Panc1 (cell line): Measurements from ENCODE around the gene PDE8B. TPM values are rescaled to one million over a fixed set of nuclear protein-coding genes. Genes with fewer than 3 reads are reported as not detected.

Experiments
- ATAC-seq: fragments of 200-7000 bp; cut with Tn5 transposase; 2 replicates; pipeline ENCODE4 v1.9.1; 2020; ENCODE audit warnings: mild to moderate bottlenecking, moderate library complexity
- BruUV-seq: library from RNA; stranded (reverse); fragments of 400-500 nt; replicated peaks from 2 replicates; lab custom pipeline; 2021; lab: Mats Ljungman, UMichigan
- CTCF ChIA-PET: fragments of 300-600 bp; sonication (Branson Sonifier 250); formaldehyde crosslinking; loops from one replicate; lab custom pipeline; 2022; ENCODE audit warnings: antibody characterized with exemption; lab: Charles Lee
- POLR2A ChIA-PET: fragments of 300-600 bp; sonication (Branson Sonifier 250); formaldehyde crosslinking; loops from one replicate; lab custom pipeline; 2022; ENCODE audit warnings: antibody characterized with exemption; lab: Charles Lee
- DNase-seq: peaks from one replicate; pipeline ENCODE4 v3.0.0-alpha.2; 2010; ENCODE audit warnings: low read depth, low spot score
- H3K27ac ChIP-seq: 2 replicates; pipeline ENCODE4 v1.5.1; 2011; ENCODE audit warnings: mild to moderate bottlenecking, low read length, inconsistent platforms
- H3K27me3 ChIP-seq: fragments of 200-500 bp; sonication (Bioruptor generic); 2 replicates; pipeline ENCODE4 v1.6.0; 2014; ENCODE audit warnings: low read length, inconsistent platforms; ENCODE audit not compliant: control insufficient read depth, insufficient read depth
- H3K36me3 ChIP-seq: fragments of 200-500 bp; sonication (Bioruptor generic); 2 replicates; pipeline ENCODE4 v1.5.1; 2014; ENCODE audit warnings: inconsistent platforms, mild to moderate bottlenecking, low read length, moderate library complexity; ENCODE audit not compliant: control insufficient read depth, insufficient read depth
- H3K4me1 ChIP-seq: 2 replicates; pipeline ENCODE4 v1.5.1; 2011; ENCODE audit warnings: inconsistent platforms, mild to moderate bottlenecking, low read length, moderate library complexity; ENCODE audit not compliant: control insufficient read depth, insufficient read depth
- H3K4me3 ChIP-seq, 2 experiments: 2 replicates each; pipeline ENCODE4 v1.5.1; 2011 to 2012; ENCODE audit warnings: low read depth in 2 of 2, low read length in 2 of 2, mild to moderate bottlenecking in 2 of 2, inconsistent platforms in 1 of 2, moderate library complexity in 1 of 2
- H3K9me3 ChIP-seq: fragments of 200-500 bp; sonication (Bioruptor generic); 2 replicates; pipeline ENCODE4 v1.5.1; 2014; ENCODE audit warnings: low read depth, mild to moderate bottlenecking, inconsistent platforms, low read length, moderate library complexity; ENCODE audit not compliant: control insufficient read depth, insufficient read depth
- CTCF ChIP-seq: fragments of 450-650 bp; IDR thresholded peaks from 2 replicates; pipeline ENCODE4 v1.5.1; 2017; ENCODE audit warnings: mild to moderate bottlenecking
- POLR2AphosphoS5 ChIP-seq: IDR thresholded peaks from 2 replicates; pipeline ENCODE4 v1.6.1; 2012; ENCODE audit warnings: mild to moderate bottlenecking, low read depth, low read length, moderate library complexity
- REST ChIP-seq, 2 experiments: IDR thresholded peaks; 2 replicates each; pipeline ENCODE4 v1.6.1; 2011 to 2012; ENCODE audit warnings: low read depth in 2 of 2, control low read depth in 1 of 2, low read length in 1 of 2, mild to moderate bottlenecking in 1 of 2, moderate library complexity in 1 of 2; ENCODE audit not compliant: insufficient read depth in 1 of 2
- SIN3A ChIP-seq: IDR thresholded peaks from 2 replicates; pipeline ENCODE4 v1.6.1; 2012; ENCODE audit warnings: low read depth, mild to moderate bottlenecking, low read length, moderate library complexity, borderline replicate concordance; ENCODE audit not compliant: insufficient read depth
- TCF7L2 ChIP-seq: IDR thresholded peaks from 2 replicates; pipeline ENCODE4 v1.6.1; 2011; ENCODE audit warnings: mild to moderate bottlenecking, low read depth, low read length, inconsistent platforms
- in situ Hi-C: cut with HindIII; loops from 2 replicates; pipeline ENCODE4 v1.10.0; 2016; ENCODE audit warnings: low sequenced_read_pairs, low pct_unique_long_range_greater_than_20kb
- intact Hi-C: fragments of 100-400 bp; cut with micrococcal nuclease; formaldehyde crosslinking; loops from one replicate; pipeline ENCODE4 v1.10.0; 2022; ENCODE audit not compliant: unreplicated experiment
- total RNA-seq: library from RNA; stranded (reverse); gene quantifications from one replicate; pipeline ENCODE4 v1.2.1, GENCODE V29; 2021; ENCODE audit not compliant: unreplicated experiment

PDE8B gene
- total RNA-seq, 1 experiment from 2014 or later, result 0.62 TPM

- ATAC-seq (no peak), DNase-seq (no peak)
- in situ Hi-C loops, result no loop called here
- Histone ChIP-seq H3K4me3 (no peak overlapping the region), H3K27me3 (peaks cover 4% of the 10 kb centered on the region; the same call in 1 of the 2 replicates), H3K36me3 (no peaks in the 10 kb centered on the region), H3K9me3 (no peaks in the 10 kb centered on the region), H3K4me1 (no peaks in the 10 kb centered on the region), H3K27ac (no peak overlapping the region)
- intact Hi-C loops, result no loop called here
- BruUV-seq, result no TSS peak
- POLR2A ChIA-PET, result no interaction called here
- CTCF ChIA-PET, result no interaction called here
- TF ChIP-seq CTCF (no peak), POLR2AphosphoS5 (no peak), SIN3A (no peak), TCF7L2 (no peak), REST (IDR thresholded peaks at IDR 0.05; ENCODE audit: insufficient read depth in 1 of 2, low read depth in 2 of 2, low read length in 1 of 2) (no peak)
These were observed 95.5 kb downstream of the PDE8B start for GRCh38 chr5:77305956-77306355.

- Histone ChIP-seq H3K36me3 (no peaks in the 10 kb centered on the region), H3K4me3 (no peak overlapping the region), H3K27ac (no peak overlapping the region), H3K9me3 (no peaks in the 10 kb centered on the region), H3K4me1 (no peaks in the 10 kb centered on the region), H3K27me3 (no peaks in the 10 kb centered on the region; the same call in 1 of the 2 replicates)
- ChIA-PET CTCF (no interaction called here), POLR2A (no interaction called here)
- intact Hi-C loops (no loop called here), in situ Hi-C loops (no loop called here)
- DNase-seq (no peak), ATAC-seq (no peak)
- no TSS peak for BruUV-seq
- TF ChIP-seq POLR2AphosphoS5 (no peak), SIN3A (no peak), CTCF (no peak), REST (IDR thresholded peaks at IDR 0.05; ENCODE audit: insufficient read depth in 1 of 2, low read depth in 2 of 2, low read length in 1 of 2) (no peak), TCF7L2 (no peak)
These were observed 96.1 kb downstream of the PDE8B start for GRCh38 chr5:77306531-77306930.
